Measurements from ENCODE around the gene WDR49.

GRCh38 chr3:167575000-167575600, 78.6 kb downstream of the WDR49 start:
- TF ChIP-seq CTCF (IDR thresholded peaks at IDR 0.05; ENCODE audit: insufficient read depth, low read length, poor library complexity, severe bottlenecking), result no peak
- no peak for TF ChIP-seq EZH2phosphoT487 (conservative IDR thresholded peaks at IDR 0.05; ENCODE audit: low read length)
